HepG2 (cell line): Measurements from ENCODE around the gene ARTN. TPM values are rescaled to one million over a fixed set of nuclear protein-coding genes. Genes with fewer than 3 reads are reported as not detected.

ENCODE experiments used
- ATAC-seq: fragments of 200-7000 bp; cut with Tn5 transposase; 3 replicates; pipeline ENCODE4 v1.9.1; 2020; ENCODE audit warnings: mild to moderate bottlenecking, moderate library complexity
- BruUV-seq: library from RNA; stranded (reverse); fragments of 400-500 nt; replicated peaks from 2 replicates; lab custom pipeline; 2021; lab: Mats Ljungman, UMichigan
- CTCF ChIA-PET: fragments of 300-600 bp; formaldehyde crosslinking; extraction: SDS; loops from one replicate; lab custom pipeline; 2021; ENCODE audit warnings: low total read pairs, inconsistent platforms, low intra/inter-chr PET ratio; lab: Yijun Ruan, JAX
- POLR2A ChIA-PET: fragments of 350-600 bp; sonication (Branson Sonifier 250); formaldehyde crosslinking; loops from one replicate; lab custom pipeline; 2020; ENCODE audit warnings: antibody characterized with exemption, inconsistent platforms; lab: Yijun Ruan, JAX
- DNase-seq: peaks from one replicate; pipeline ENCODE4 v3.0.0-alpha.2; 2015; ENCODE audit warnings: low spot score
- FAIRE-seq: peaks from 3 replicates; lab custom pipeline; 2011; peaks lifted over from hg19 to GRCh38; lab: Jason Lieb, UNC
- H2AFZ ChIP-seq: one replicate; pipeline ENCODE4 v1.6.1; 2011; ENCODE audit warnings: low read length, inconsistent platforms
- H3K27ac ChIP-seq: fragments of 300-600 bp; 3 replicates; pipeline ENCODE4 v1.8.0; 2011; ENCODE audit warnings: mixed run types, mild to moderate bottlenecking, mixed read lengths, low read length, inconsistent platforms; ENCODE audit not compliant: insufficient read depth; ENCODE audit errors: extremely low read length
- H3K27me3 ChIP-seq, 2 experiments: fragments of 200-600 bp in 1 of 2; 2 replicates in 1 of 2; 3 replicates in 1 of 2; pipeline versions ENCODE4 v1.6.0 to v1.8.0; 2011; ENCODE audit warnings: low read length in 2 of 2, mild to moderate bottlenecking in 2 of 2, moderate library complexity in 2 of 2, inconsistent platforms in 1 of 2; ENCODE audit not compliant: insufficient read depth in 2 of 2, control insufficient read depth in 1 of 2
- H3K36me3 ChIP-seq, 2 experiments: fragments of 200-600 bp in 1 of 2; replicated peaks in 1 of 2; 2 replicates in 1 of 2; 3 replicates in 1 of 2; pipeline versions ENCODE4 v1.5.1 to v1.8.0; 2011; ENCODE audit warnings: low read length in 2 of 2, inconsistent platforms in 1 of 2; ENCODE audit not compliant: insufficient read depth in 2 of 2, control insufficient read depth in 1 of 2
- H3K4me1 ChIP-seq: 2 replicates; pipeline ENCODE4 v1.5.1; 2012; ENCODE audit warnings: low read length, inconsistent platforms; ENCODE audit not compliant: insufficient read depth
- H3K4me2 ChIP-seq: 2 replicates; pipeline ENCODE4 v1.6.0; 2011; ENCODE audit warnings: low read depth, low read length, inconsistent platforms
- H3K4me3 ChIP-seq, 3 experiments: fragments of 200-600 bp in 1 of 3; sonication (generic), shearing (Covaris generic) in 1 of 3; replicated peaks in 1 of 3; 2 replicates each; pipeline ENCODE4 v1.5.1; 2011 to 2016; ENCODE audit warnings: low read length in 3 of 3, inconsistent platforms in 2 of 3, low read depth in 2 of 3, mild to moderate bottlenecking in 2 of 3, control low read depth in 1 of 3, mixed read lengths in 1 of 3; ENCODE audit not compliant: insufficient read depth in 1 of 3
- H3K79me2 ChIP-seq: one replicate; pipeline ENCODE4 v1.6.1; 2011; ENCODE audit warnings: low read length, inconsistent platforms; ENCODE audit not compliant: insufficient read depth
- H3K9ac ChIP-seq: 2 replicates; pipeline ENCODE4 v1.6.0; 2011; ENCODE audit warnings: mild to moderate bottlenecking, low read depth, low read length, inconsistent platforms; ENCODE audit not compliant: insufficient read depth
- H3K9me3 ChIP-seq: 2 replicates; pipeline ENCODE4 v1.5.1; 2012; ENCODE audit warnings: mild to moderate bottlenecking, low read length
- H4K20me1 ChIP-seq: 2 replicates; pipeline ENCODE4 v1.6.0; 2011; ENCODE audit warnings: inconsistent platforms, mild to moderate bottlenecking, low read length, moderate library complexity; ENCODE audit not compliant: insufficient read depth
- ADNP ChIP-seq: sonication (generic); formaldehyde crosslinking; IDR thresholded peaks from 2 replicates; pipeline ENCODE4 v1.4.0; 2020; ENCODE audit warnings: missing genetic modification reagents
- ISX ChIP-seq: sonication (generic); formaldehyde crosslinking; conservative IDR thresholded peaks from 2 replicates; pipeline ENCODE4 v1.5.0; 2020; ENCODE audit warnings: missing genetic modification reagents
- KLF12 ChIP-seq: sonication (generic); formaldehyde crosslinking; IDR thresholded peaks from 2 replicates; pipeline ENCODE4 v1.4.0; 2020; ENCODE audit warnings: missing genetic modification reagents, borderline replicate concordance
- NFIB ChIP-seq: sonication (generic); formaldehyde crosslinking; IDR thresholded peaks from 2 replicates; pipeline ENCODE4 v1.9.0; 2021; ENCODE audit warnings: missing genetic modification reagents, mild to moderate bottlenecking, borderline replicate concordance
- PHF21A ChIP-seq: sonication (generic); formaldehyde crosslinking; IDR thresholded peaks from 2 replicates; pipeline ENCODE4 v1.5.0; 2020; ENCODE audit warnings: mild to moderate bottlenecking, missing genetic modification reagents
- POLR2A ChIP-seq, 2 experiments: IDR thresholded peaks; 2 replicates each; pipeline ENCODE4 v1.6.1; 2011; ENCODE audit warnings: low read depth in 2 of 2, low read length in 2 of 2, mild to moderate bottlenecking in 1 of 2, moderate library complexity in 1 of 2; ENCODE audit not compliant: insufficient read depth in 1 of 2
- RARG ChIP-seq: sonication (generic); formaldehyde crosslinking; IDR thresholded peaks from 2 replicates; pipeline ENCODE4 v1.4.0; 2020; ENCODE audit warnings: low read depth, mild to moderate bottlenecking, missing genetic modification reagents
- SIN3B ChIP-seq: fragments of 150-350 bp; IDR thresholded peaks from 2 replicates; pipeline ENCODE4 v1.6.1; 2014; ENCODE audit warnings: low read length
- SMAD3 ChIP-seq: sonication (generic); formaldehyde crosslinking; IDR thresholded peaks from 2 replicates; pipeline ENCODE4 v1.4.0; 2020; ENCODE audit warnings: missing genetic modification reagents
- TCF12 ChIP-seq, 2 experiments: fragments of 450-650 bp in 1 of 2; sonication (generic) in 1 of 2; formaldehyde crosslinking in 1 of 2; IDR thresholded peaks; 2 replicates each; pipeline versions ENCODE4 v1.6.1 to v1.8.0; 2017 to 2022; ENCODE audit warnings: antibody characterized with exemption in 1 of 2, mild to moderate bottlenecking in 1 of 2, missing genetic modification reagents in 1 of 2, moderate library complexity in 1 of 2
- TEAD3 ChIP-seq: optimal IDR thresholded peaks from 2 replicates; pipeline ENCODE3; 2016; ENCODE audit warnings: borderline replicate concordance
- YY1 ChIP-seq: IDR thresholded peaks from 2 replicates; pipeline ENCODE4 v1.6.1; 2011; ENCODE audit warnings: low read length, low read depth, moderate library complexity, mild to moderate bottlenecking; ENCODE audit not compliant: insufficient read depth, insufficient replicate concordance
- ZNF496 ChIP-seq: sonication (generic); formaldehyde crosslinking; IDR thresholded peaks from 2 replicates; pipeline ENCODE4 v1.8.1; 2023; ENCODE audit warnings: mild to moderate bottlenecking, moderate library complexity, missing genetic modification reagents; ENCODE audit not compliant: insufficient replicate concordance
- ZNF615 ChIP-seq: sonication (generic); formaldehyde crosslinking; IDR thresholded peaks from 2 replicates; pipeline ENCODE4 v1.5.0; 2020; ENCODE audit warnings: mild to moderate bottlenecking, missing genetic modification reagents, borderline replicate concordance
- WGBS: methylation state at CpG from one replicate; pipeline ENCODE4 v1.1.6; 2017; ENCODE audit warnings: low lambda C conversion rate; 5-methylcytosine and 5-hydroxymethylcytosine counted together
- in situ Hi-C: cut with HindIII; loops from 2 replicates; pipeline ENCODE4 v1.10.0; 2017; ENCODE audit warnings: low pct_unique_long_range_greater_than_20kb; ENCODE audit not compliant: extremely low pct_ligation_motif_present
- intact Hi-C: fragments of 100-400 bp; cut with micrococcal nuclease; formaldehyde crosslinking; loops from one replicate; pipeline ENCODE4 v1.10.0; 2022; ENCODE audit not compliant: unreplicated experiment
- polyA plus RNA-seq, 8 experiments: library from polyadenylated mRNA; depleted of rRNA in 3 of 8; stranded (reverse) in 7 of 8; unstranded in 1 of 8; fragments of >200 nt; fragmentation: Illumina TruSeq in 4 of 8; extraction: Trizol in 4 of 8; gene quantifications; 2 replicates each; pipeline versions ENCODE4 v1.2.1 to v1.2.3, GENCODE V29; 2011 to 2016; ENCODE audit warnings: low read depth in 4 of 8, missing spikeins in 1 of 8, mixed read lengths in 1 of 8; ENCODE audit not compliant: insufficient read depth in 1 of 8
- total RNA-seq, 5 experiments: library from RNA; depleted of rRNA; stranded (reverse); fragments of >200 nt; fragmentation: Illumina TruSeq; extraction: Trizol; gene quantifications; 2 replicates each; pipeline ENCODE4 v1.2.3, GENCODE V29; 2016; ENCODE audit warnings: low read depth in 1 of 5
- TF ChIP-seq, protein P1 (sequence below): sonication (generic); formaldehyde crosslinking; conservative IDR thresholded peaks from 2 replicates; pipeline ENCODE4 v1.4.0; 2020; ENCODE audit warnings: missing genetic modification reagents
- TF ChIP-seq, protein P2 (sequence below): sonication (generic); formaldehyde crosslinking; IDR thresholded peaks from 2 replicates; pipeline ENCODE4 v1.8.0; 2022; ENCODE audit warnings: mild to moderate bottlenecking, missing genetic modification reagents, borderline replicate concordance
- TF ChIP-seq, protein P3 (sequence below): sonication (generic); formaldehyde crosslinking; IDR thresholded peaks from 2 replicates; pipeline ENCODE4 v1.5.0; 2020; ENCODE audit warnings: missing genetic modification reagents, mild to moderate bottlenecking, borderline replicate concordance

ARTN gene
- total and polyA plus RNA-seq, 2 of the 13 experiments (the other 11 are each of a cell fraction or from before 2014, with no cell fraction given): 0.11 to 0.62 TPM

DNA sequence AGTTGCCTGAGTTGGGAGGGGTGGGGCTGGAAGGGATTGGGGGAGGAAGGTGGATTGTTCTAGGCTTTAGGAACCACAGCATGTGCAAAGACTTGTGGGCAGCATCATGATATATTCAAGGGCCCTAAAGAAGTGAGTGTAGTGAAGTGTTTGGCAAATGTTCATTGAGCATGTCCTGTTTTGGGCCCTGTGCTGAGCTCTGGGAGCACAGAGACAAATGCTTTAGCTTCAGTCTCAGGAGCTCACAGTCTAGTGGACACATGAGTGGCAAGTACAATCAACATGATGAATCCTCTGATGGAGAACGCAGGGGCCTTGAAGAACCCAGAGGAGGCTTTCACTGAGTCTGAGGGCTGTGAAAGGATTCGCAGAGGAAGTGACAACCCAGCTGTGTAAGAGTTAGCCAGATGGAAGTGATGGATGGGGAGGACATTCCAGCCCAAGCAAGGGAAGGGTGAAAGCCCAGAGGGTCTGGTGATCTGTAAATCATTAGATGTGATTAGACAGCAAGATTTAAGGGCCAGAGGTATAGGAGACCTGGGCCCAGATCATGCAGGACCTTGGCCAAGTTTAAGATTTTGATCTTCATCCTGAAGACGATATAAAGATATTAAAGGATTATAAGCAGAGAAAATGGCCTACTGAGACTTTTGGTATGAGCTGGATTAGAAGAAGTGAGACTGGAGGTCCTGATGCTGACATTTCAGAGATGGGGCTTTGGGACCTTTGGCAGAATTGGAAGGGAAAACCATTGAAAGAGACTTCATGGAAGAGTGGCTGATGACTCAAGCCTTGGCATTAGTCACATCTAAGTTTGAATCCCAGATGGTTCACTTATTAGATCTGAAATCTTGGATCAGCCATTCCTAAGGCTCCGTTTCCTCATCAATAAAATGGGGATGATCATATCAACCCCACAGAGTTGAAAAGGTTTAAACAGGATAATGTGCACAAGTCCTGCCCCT, 17.7 kb downstream of the ARTN start (continued):
- TF ChIP-seq SMAD3 (CRISPR knock-in tag) (no peak), ISX (CRISPR knock-in tag) (no peak), NFIB (CRISPR knock-in tag) (no peak)

DNA sequence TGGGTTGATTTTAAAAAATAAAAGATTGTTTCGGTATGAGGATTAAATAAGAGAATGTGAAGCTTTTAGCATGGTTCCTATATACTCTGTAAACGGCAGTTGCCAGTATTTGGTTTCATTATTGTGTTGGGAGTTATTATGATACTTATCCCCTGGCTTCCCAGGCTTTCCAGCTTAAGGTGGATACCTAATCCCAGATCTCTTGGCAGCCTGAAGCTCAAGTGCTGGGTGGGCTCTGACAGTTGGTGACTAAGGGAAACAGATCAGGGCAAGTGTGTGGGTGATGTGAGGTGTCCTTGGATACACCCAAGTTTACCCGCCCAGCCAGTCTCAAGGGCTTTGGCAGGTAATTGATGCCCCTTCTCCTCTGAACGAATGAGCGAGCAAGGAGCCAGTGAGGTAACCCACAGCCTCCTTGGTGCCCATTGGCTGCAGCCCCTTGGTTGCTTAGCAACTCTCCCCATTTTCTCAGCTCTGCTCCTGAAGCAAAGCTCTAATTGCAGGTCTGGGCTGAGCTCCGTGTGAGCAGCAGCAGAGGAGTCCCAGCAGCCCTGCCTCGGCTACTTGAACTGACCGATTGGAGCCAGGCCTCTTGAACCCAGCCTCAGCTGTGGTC, 19.2 kb downstream of the ARTN start:
- 82% methylated on average over 4 of the region's 8 CpGs for WGBS
- no peak for FAIRE-seq
- peaks cover 2% of the 10 kb centered on the region for H3K79me2 ChIP-seq
- H2AFZ ChIP-seq: no peak overlapping the region
- no peak for TF ChIP-seq RARG (CRISPR knock-in tag)
- TF ChIP-seq YY1: no peak
- no peak for TF ChIP-seq ZNF496 (CRISPR knock-in tag)
- no peak for TF ChIP-seq POLR2A (IDR thresholded peaks at IDR 0.05; ENCODE audit: insufficient read depth in 1 of 2, low read depth in 2 of 2, low read length in 2 of 2)
- TF ChIP-seq PHF21A (CRISPR knock-in tag): no peak
- TF ChIP-seq, protein P1, sequence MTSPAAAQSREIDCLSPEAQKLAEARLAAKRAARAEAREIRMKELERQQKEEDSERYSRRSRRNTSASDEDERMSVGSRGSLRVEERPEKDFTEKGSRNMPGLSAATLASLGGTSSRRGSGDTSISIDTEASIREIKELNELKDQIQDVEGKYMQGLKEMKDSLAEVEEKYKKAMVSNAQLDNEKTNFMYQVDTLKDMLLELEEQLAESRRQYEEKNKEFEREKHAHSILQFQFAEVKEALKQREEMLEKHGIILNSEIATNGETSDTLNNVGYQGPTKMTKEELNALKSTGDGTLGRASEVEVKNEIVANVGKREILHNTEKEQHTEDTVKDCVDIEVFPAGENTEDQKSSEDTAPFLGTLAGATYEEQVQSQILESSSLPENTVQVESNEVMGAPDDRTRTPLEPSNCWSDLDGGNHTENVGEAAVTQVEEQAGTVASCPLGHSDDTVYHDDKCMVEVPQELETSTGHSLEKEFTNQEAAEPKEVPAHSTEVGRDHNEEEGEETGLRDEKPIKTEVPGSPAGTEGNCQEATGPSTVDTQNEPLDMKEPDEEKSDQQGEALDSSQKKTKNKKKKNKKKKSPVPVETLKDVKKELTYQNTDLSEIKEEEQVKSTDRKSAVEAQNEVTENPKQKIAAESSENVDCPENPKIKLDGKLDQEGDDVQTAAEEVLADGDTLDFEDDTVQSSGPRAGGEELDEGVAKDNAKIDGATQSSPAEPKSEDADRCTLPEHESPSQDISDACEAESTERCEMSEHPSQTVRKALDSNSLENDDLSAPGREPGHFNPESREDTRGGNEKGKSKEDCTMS: no peak
- no peak for TF ChIP-seq ADNP (CRISPR knock-in tag)
- no peak for TF ChIP-seq ZNF615 (CRISPR knock-in tag)
- TF ChIP-seq, protein P2, sequence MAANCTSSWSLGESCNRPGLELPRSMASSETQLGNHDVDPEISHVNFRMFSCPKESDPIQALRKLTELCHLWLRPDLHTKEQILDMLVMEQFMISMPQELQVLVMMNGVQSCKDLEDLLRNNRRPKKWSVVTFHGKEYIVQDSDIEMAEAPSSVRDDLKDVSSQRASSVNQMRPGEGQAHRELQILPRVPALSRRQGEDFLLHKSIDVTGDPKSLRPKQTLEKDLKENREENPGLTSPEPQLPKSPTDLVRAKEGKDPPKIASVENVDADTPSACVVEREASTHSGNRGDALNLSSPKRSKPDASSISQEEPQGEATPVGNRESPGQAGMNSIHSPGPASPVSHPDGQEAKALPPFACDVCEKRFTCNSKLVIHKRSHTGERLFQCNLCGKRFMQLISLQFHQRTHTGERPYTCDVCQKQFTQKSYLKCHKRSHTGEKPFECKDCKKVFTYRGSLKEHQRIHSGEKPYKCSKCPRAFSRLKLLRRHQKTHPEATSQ (CRISPR knock-in tag): no peak
- TF ChIP-seq TEAD3: no peak
- TF ChIP-seq, protein P3, sequence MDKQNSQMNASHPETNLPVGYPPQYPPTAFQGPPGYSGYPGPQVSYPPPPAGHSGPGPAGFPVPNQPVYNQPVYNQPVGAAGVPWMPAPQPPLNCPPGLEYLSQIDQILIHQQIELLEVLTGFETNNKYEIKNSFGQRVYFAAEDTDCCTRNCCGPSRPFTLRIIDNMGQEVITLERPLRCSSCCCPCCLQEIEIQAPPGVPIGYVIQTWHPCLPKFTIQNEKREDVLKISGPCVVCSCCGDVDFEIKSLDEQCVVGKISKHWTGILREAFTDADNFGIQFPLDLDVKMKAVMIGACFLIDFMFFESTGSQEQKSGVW: no peak
- TF ChIP-seq KLF12: no peak
- TF ChIP-seq TCF12 (IDR thresholded peaks at IDR 0.05): no peak
- no peak for TF ChIP-seq TCF12 (CRISPR knock-in tag; IDR thresholded peaks at IDR 0.05)
- TF ChIP-seq SIN3B: no peak
- H3K4me3 ChIP-seq: no peak overlapping the region
- no peak overlapping the region for H3K4me2 ChIP-seq
- CTCF ChIA-PET: no interaction called here
- peaks cover 0 to 12% of the 10 kb centered on the region in 2 experiments; a peak in 3 of 5 replicates for H3K36me3 ChIP-seq
- BruUV-seq: no TSS peak
- H3K9ac ChIP-seq: no peak overlapping the region
- no peaks in the 10 kb centered on the region for H3K9me3 ChIP-seq
- H4K20me1 ChIP-seq: no peaks in the 10 kb centered on the region
- in situ Hi-C loops: no loop called here
- H3K27me3 ChIP-seq: no peaks in the 10 kb centered on the region
- no peak for ATAC-seq
- POLR2A ChIA-PET: no interaction called here
- no peak overlapping the region for H3K27ac ChIP-seq
- DNase-seq: no peak
- intact Hi-C loops: no loop called here
- peaks cover 11% of the 10 kb centered on the region for H3K4me1 ChIP-seq
